Activated CD8-positive, alpha-beta memory T cell treated with anti-CD3 and anti-CD28 coated beads, Interleukin-2, amount 10 ng/mL, durations not matched to agents 7 days and 5 days (primary cell): Measurements from ENCODE around the gene UGT1A8. TPM values are rescaled to one million over a fixed set of nuclear protein-coding genes. Genes with fewer than 3 reads are reported as not detected.
"Not testable (repeated sequence)": the region's sequence is repeated elsewhere in the genome, so short reads cannot be mapped to it uniquely, and the experiment has no call there.

ENCODE experiments used
- ATAC-seq: fragments of 150-1000 bp; cut with Tn5 transposase; one replicate; pipeline ENCODE4 v1.10.0; 2021; ENCODE audit warnings: moderate library complexity
- CTCF ChIA-PET: fragments of 350-600 bp; sonication (Branson Sonifier 250); formaldehyde crosslinking; loops from one replicate; lab custom pipeline; 2021; ENCODE audit warnings: antibody characterized with exemption; lab: Charles Lee
- DNase-seq: peaks from one replicate; pipeline ENCODE4 v3.0.0-alpha.2; 2020
- H3K27ac Mint-ChIP-seq: one replicate; pipeline ENCODE4 v1.8.0; 2021; ENCODE audit warnings: mild to moderate bottlenecking, mixed read lengths
- H3K27me3 Mint-ChIP-seq: one replicate; pipeline ENCODE4 v1.8.0; 2021; ENCODE audit warnings: mixed read lengths
- H3K36me3 Mint-ChIP-seq: one replicate; pipeline ENCODE4 v1.8.0; 2021; ENCODE audit warnings: mild to moderate bottlenecking, mixed read lengths
- H3K4me1 Mint-ChIP-seq: one replicate; pipeline ENCODE4 v1.8.0; 2021; ENCODE audit warnings: mixed read lengths
- H3K4me3 Mint-ChIP-seq: one replicate; pipeline ENCODE4 v1.8.0; 2021; ENCODE audit warnings: mild to moderate bottlenecking, moderate library complexity, mixed read lengths
- H3K9me3 Mint-ChIP-seq: one replicate; pipeline ENCODE4 v1.8.0; 2022; ENCODE audit warnings: low read depth, mixed read lengths
- total RNA-seq, 2 experiments: library from RNA; stranded (reverse); gene quantifications; one replicate each; pipeline ENCODE4 v1.2.3, GENCODE V29; 2021

The UGT1A8 gene
- total RNA-seq, 2 experiments from 2014 or later, result not detected

DNA sequence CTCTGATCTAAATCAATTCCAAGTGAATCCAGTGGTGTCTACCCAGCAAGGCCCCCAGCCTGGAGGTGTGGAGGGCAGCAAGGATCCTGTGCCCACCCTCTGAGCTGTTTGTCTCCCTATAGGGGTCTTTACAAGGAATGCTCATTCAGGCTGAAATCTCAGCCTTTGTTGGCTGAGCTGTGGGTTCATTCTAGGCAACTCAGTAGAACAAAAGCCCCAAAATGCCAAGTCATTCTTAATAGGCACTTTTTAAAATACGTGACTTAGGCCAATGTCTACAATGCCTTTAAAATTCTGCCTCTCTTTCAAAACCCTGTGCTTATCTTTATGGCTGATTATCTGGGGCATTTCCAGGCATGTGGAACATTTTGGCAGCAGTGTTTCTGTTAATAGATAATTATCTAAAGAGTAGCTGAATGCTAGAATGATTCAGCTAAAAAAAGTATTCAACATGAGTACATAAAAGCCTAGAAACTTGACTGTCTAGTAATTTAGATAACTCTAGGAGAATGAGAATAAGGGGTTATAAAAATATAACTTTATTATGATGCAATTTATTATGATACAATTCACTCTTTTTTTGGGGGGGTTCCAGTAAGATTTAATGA, 82.7 kb downstream of the UGT1A8 start:
- H3K27ac Mint-ChIP-seq, result no peak overlapping the region
- H3K27me3 Mint-ChIP-seq, result peaks cover 43% of the 10 kb centered on the region
- DNase-seq (no peak), ATAC-seq (no peak)
- H3K36me3 Mint-ChIP-seq, result no peaks in the 10 kb centered on the region
- H3K4me3 Mint-ChIP-seq, result no peak overlapping the region
- no peaks in the 10 kb centered on the region for H3K9me3 Mint-ChIP-seq
- no peaks in the 10 kb centered on the region for H3K4me1 Mint-ChIP-seq
- CTCF ChIA-PET, result no interaction called here

DNA sequence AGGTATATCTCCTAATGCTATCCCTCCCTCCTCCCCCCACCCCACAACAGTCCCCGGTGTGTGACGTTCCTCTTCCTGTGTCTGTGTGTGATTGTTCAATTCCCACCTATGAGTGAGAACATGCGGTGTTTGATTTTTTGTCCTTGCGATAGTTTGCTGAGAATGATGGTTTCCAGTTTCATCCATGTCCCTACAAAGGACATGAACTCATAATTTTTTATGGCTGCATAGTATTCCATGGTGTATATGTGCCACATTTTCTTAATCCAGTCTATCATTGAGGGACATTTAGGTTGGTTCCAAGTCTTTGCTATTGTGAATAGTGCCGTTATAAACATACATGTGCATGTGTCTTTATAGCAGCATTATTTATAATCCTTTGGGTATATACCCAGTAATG, 83.4 kb downstream of the UGT1A8 start:
- H3K36me3 Mint-ChIP-seq, H3K4me3 Mint-ChIP-seq, H3K27ac Mint-ChIP-seq, CTCF ChIA-PET, DNase-seq, H3K4me1 Mint-ChIP-seq, ATAC-seq, H3K9me3 Mint-ChIP-seq: not testable (repeated sequence)
- H3K27me3 Mint-ChIP-seq, result peaks cover 45% of the 10 kb centered on the region

DNA sequence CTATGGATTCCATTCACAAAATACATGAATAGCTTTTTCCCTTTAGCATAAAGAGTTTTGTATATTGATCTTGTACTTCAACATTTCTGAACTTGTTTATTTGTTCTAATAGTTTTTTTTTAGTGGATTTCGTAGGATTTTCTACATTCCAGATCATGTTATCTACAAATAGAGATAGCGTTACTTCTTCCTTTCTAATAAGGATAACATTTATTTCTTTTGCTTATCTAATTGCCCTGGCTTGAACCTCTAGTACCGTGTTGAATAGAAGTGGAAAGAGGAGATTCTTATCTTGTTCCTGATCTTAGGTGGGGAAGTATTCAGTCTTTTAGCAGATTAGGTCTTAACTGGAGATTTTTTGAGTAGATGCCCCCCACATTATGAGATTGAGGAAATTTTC, 84.8 kb downstream of the UGT1A8 start:
- peaks cover 36% of the 10 kb centered on the region for H3K27me3 Mint-ChIP-seq
- no peaks in the 10 kb centered on the region for H3K4me1 Mint-ChIP-seq
- ATAC-seq, result no peak

DNA sequence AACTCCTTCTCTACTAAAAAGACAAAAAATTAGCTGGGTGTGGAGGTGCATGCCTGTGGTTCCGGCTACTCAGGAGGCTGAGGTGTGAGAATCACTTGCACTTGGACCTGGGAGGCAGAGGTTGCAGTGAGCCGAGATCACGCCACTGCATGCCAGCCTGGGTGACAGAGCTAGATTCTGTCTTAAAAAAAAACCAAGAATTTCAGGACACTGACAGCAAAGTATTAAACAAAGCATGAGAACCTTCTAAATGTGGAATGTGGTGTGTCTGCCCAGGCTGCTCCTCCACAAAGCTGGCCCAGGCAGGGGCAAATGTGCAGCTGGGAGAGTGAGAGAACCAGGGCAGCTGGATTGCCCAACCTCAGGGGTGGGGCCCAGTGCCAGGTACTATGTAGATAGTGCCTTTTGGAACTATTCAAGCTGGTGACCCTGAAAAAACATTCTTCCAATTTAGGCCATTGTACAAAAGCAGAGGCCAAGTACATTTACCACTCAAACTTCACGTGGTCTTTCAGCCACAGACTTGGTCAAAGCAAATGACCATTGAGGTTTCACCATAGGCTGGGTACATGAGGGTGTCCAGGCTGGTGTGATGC, 88.6 kb downstream of the UGT1A8 start:
- CTCF ChIA-PET, result no interaction called here
- no peak overlapping the region for H3K4me3 Mint-ChIP-seq

More for the DNA sequence above, 84.8 kb downstream of the UGT1A8 start:
- Mint-ChIP-seq H3K4me3 (no peak overlapping the region), H3K36me3 (no peaks in the 10 kb centered on the region), H3K27ac (no peak overlapping the region), H3K9me3 (no peaks in the 10 kb centered on the region)
- no peak for DNase-seq
- CTCF ChIA-PET, result no interaction called here

DNA sequence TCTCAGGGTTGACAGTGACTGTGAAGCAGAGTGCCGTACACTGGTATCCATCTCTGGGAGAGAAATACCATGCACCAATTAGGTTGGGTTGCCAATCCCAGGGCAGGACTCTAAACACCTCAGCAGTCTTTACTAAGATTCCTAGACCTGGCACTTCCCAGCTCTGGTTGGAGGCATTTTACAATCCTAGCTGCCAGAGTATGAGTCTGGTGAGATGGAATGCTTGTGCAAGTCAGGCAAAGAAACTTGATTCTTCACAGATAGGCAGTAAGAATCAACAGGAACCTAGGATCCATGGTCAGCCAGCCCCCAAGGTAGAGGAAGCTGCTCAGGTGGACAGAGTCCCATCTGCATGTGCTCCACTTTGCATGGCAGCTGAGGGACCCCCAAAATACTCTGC, 89.3 kb downstream of the UGT1A8 start:
- Mint-ChIP-seq H3K4me1 (no peaks in the 10 kb centered on the region), H3K27ac (no peak overlapping the region), H3K36me3 (no peaks in the 10 kb centered on the region), H3K4me3 (no peak overlapping the region), H3K9me3 (no peaks in the 10 kb centered on the region), H3K27me3 (peaks cover 47% of the 10 kb centered on the region)
- no peak for ATAC-seq
- DNase-seq, result no peak
- CTCF ChIA-PET, result no interaction called here

More for the DNA sequence above, 88.6 kb downstream of the UGT1A8 start:
- peaks cover 47% of the 10 kb centered on the region for H3K27me3 Mint-ChIP-seq
- H3K9me3 Mint-ChIP-seq, result no peaks in the 10 kb centered on the region
- ATAC-seq (no peak), DNase-seq (no peak)
- no peaks in the 10 kb centered on the region for H3K36me3 Mint-ChIP-seq
- H3K4me1 Mint-ChIP-seq, result no peaks in the 10 kb centered on the region
- H3K27ac Mint-ChIP-seq, result no peak overlapping the region

DNA sequence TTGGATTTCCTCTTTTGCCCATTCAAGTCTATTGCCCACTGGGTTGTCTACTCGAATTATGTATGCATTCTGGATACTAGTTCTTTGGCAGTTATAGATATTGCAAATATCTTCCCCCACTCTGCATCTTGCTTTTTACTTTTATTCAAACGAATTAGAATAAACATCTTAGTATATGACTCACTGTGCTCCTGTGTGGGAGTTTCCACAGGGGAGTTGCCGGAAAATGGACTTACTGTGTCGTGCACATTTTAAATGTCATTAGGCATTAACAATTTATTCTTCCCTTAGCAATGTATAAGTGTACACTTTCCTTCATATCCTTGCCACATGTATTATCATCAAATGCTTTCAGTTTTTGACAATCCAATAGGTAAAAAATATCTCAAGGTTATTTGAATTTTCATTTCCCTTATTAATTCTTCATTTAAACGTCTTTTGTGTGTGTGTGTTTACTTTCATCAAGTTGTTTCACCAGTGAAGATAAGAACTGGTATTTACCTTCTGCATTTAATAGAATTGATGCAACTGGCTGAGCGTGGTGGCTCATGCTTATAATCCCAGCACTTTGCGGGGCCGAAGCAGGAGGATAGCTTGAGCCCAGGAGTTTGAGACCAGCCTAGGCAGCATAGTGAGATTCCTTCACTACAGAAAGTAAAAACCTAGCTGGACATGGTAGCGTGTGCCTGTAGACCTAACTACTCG, 90.7 kb downstream of the UGT1A8 start:
- peaks cover 45% of the 10 kb centered on the region for H3K27me3 Mint-ChIP-seq
- no peak for DNase-seq
- no peak overlapping the region for H3K4me3 Mint-ChIP-seq
- H3K4me1 Mint-ChIP-seq, result no peaks in the 10 kb centered on the region
- no peak for ATAC-seq
- no peak overlapping the region for H3K27ac Mint-ChIP-seq
- no peaks in the 10 kb centered on the region for H3K36me3 Mint-ChIP-seq
- CTCF ChIA-PET, result no interaction called here
- no peaks in the 10 kb centered on the region for H3K9me3 Mint-ChIP-seq

DNA sequence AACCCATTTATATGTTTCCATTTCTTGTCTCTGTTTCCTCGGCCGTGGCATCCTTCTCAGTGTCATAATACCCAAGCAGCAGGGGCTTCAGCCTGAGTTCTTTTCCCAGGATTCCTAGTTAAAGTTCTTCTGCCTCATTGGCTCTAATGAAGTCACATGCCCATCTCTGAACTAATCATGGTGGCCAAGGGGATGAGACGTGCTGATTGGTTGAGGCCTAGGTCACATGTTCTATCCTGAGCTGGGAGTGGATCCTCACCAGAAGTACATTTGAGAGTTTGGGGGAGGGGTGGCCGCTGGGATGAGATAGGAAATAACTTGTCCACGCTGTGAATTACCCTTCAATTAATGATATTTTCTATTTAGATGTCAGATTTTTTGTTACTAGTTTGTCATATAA, 91.5 kb downstream of the UGT1A8 start:
- Mint-ChIP-seq H3K4me1 (peaks cover 6% of the 10 kb centered on the region), H3K27ac (no peak overlapping the region), H3K36me3 (no peaks in the 10 kb centered on the region), H3K9me3 (no peaks in the 10 kb centered on the region), H3K27me3 (peaks cover 50% of the 10 kb centered on the region), H3K4me3 (no peak overlapping the region)
- DNase-seq (no peak), ATAC-seq (no peak)
- CTCF ChIA-PET, result no interaction called here

DNA sequence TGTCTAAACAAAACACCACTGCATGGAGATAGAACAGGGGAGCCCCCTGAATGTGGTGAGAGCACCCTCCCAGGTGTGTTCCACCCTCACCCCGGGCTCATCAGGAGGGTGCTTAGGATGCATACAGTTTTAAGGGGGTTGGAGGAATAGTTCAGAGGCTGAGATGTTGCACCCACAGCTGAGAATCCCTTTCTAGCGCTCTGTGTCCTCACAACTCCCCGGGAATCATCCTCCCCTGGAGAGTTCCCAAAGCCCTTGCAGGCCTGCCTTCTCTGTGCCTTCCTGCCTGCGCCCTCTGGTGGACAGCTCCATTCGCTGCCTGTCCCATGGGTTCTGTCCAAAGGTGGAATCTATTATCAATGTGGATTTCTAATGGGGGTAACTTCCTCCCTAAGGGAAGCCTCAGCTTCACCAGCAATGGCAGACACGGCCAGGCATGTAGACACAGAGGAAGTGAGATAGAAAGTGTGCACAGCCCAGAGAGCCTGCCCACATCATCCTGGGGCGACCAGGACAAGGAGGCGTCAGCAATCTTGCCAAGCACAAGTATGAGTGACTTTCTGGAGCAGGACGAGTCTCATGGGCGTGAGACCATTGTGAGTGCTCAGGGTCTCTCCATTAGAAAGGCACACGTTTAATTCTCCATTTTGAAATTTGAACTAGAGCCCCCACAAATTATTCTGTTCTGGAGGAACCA, 94.0 kb downstream of the UGT1A8 start:
- H3K27ac Mint-ChIP-seq, result no peak overlapping the region
- H3K36me3 Mint-ChIP-seq, result no peaks in the 10 kb centered on the region
- ATAC-seq (peak; percentile 78), DNase-seq (peak; percentile 78)
- no peak overlapping the region for H3K4me3 Mint-ChIP-seq
- no peaks in the 10 kb centered on the region for H3K9me3 Mint-ChIP-seq
- H3K27me3 Mint-ChIP-seq, result peaks cover 48% of the 10 kb centered on the region
- CTCF ChIA-PET, result interaction anchor here (0.7 to 1.5 kb wide), 4 partner anchors 10 to 147 kb away, joined by 3 to 5 read pairs (median 4); partner anchors contain the start of gene UGT1A7
- H3K4me1 Mint-ChIP-seq, result peaks cover 13% of the 10 kb centered on the region

DNA sequence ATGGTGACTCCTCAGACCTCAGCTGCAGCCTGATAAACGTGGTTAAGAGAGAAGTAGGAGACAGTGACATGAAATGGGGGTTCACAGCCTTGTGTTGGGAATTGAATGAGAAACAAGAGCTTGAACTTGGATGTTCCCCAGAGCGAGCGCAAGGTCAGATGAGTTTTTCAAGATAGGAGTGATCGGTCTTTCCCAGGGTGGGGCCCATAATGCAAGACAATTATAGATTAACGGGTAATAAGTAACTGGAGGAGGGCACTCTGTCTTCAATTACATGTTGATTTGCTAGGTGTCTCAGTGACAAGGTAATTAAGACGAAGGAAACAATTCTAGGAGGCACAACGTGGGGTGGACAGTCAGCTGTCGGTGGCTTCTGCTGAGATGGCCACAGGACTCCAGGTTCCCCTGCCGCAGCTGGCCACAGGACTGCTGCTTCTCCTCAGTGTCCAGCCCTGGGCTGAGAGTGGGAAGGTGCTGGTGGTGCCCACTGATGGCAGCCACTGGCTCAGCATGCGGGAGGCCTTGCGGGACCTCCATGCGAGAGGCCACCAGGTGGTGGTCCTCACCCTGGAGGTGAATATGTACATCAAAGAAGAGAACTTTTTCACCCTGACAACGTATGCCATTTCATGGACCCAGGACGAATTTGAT, 95.3 kb downstream of the UGT1A8 start, which contains the start of gene UGT1A5:
TSS of gene UGT1A5 (plus strand) at position 297 of the 651 bp plus-strand sequence. CDS start at position 382, 85 bp downstream.
- Mint-ChIP-seq H3K4me1 (peaks cover 13% of the 10 kb centered on the region), H3K4me3 (no peak within 1 kb of the TSS), H3K36me3 (no peaks in the 10 kb centered on the region), H3K9me3 (no peaks in the 10 kb centered on the region), H3K27me3 (peaks cover 45% of the 10 kb centered on the region), H3K27ac (no peak within 1 kb of the TSS)
- DNase-seq (no peak), ATAC-seq (no peak)
- CTCF ChIA-PET, result interaction anchor here (1.3 to 1.5 kb wide), 2 partner anchors 9 to 148 kb away, joined by 4 to 5 read pairs; no protein-coding TSS in a partner anchor

DNA sequence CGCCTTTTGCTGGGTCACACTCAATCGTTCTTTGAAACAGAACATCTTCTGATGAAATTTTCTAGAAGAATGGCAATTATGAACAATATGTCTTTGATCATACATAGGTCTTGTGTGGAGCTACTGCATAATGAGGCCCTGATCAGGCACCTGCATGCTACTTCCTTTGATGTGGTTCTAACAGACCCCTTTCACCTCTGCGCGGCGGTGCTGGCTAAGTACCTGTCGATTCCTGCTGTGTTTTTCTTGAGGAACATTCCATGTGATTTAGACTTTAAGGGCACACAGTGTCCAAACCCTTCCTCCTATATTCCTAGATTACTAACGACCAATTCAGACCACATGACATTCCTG, 95.8 kb downstream of the UGT1A8 start:
- CTCF ChIA-PET, result no interaction called here
- no peaks in the 10 kb centered on the region for H3K36me3 Mint-ChIP-seq
- no peak overlapping the region for H3K4me3 Mint-ChIP-seq
- H3K9me3 Mint-ChIP-seq, result no peaks in the 10 kb centered on the region
- H3K27ac Mint-ChIP-seq, result no peak overlapping the region
- no peak for ATAC-seq
- no peak for DNase-seq
- peaks cover 13% of the 10 kb centered on the region for H3K4me1 Mint-ChIP-seq
- peaks cover 45% of the 10 kb centered on the region for H3K27me3 Mint-ChIP-seq

DNA sequence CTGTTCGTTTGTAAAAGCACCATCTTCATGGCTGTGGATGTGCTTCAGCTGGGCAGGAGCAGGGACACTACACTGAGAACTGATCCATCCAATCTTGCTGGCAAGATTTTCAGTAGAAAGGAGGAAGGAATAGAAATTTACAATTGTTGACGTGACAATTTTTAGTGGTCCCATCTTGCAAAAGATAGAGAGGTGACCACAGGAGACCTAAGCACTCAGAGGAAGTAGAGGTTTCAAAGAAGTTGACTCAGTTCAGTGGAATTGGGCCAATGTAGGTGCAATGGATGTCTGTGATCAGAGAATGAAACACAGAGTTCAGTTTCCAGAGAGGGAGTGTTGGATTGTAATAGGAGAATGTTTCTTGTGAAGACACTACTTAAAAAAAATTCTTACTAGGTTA, 96.7 kb downstream of the UGT1A8 start:
- DNase-seq, result no peak
- Mint-ChIP-seq H3K36me3 (no peaks in the 10 kb centered on the region), H3K9me3 (no peaks in the 10 kb centered on the region), H3K27ac (no peak overlapping the region), H3K4me3 (no peak overlapping the region), H3K27me3 (peaks cover 45% of the 10 kb centered on the region), H3K4me1 (peaks cover 13% of the 10 kb centered on the region)
- CTCF ChIA-PET, result no interaction called here
- peak; percentile 55 for ATAC-seq

DNA sequence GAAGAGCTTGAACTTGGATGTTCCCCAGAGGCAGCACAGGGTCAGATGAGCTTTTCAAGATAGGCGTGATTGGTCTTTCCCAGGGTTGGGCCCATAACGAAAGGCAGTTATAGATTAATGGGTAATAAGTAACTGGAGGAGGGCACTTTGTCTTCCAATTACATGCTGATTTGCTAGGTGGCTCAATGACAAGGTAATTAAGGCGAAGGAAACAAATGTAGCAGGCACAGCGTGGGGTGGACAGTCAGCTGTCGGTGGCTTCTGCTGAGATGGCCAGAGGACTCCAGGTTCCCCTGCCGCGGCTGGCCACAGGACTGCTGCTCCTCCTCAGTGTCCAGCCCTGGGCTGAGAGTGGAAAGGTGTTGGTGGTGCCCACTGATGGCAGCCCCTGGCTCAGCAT, 101.1 kb downstream of the UGT1A8 start, which contains the start of gene UGT1A4:
TSS of gene UGT1A4 (plus strand) at position 185 of the 400 bp plus-strand sequence. CDS start at position 270, 85 bp downstream.
- DNase-seq, result no peak
- Mint-ChIP-seq H3K9me3 (no peaks in the 10 kb centered on the region), H3K27me3 (peaks cover 37% of the 10 kb centered on the region), H3K4me1 (peaks cover 11% of the 10 kb centered on the region), H3K27ac (no peak within 1 kb of the TSS), H3K36me3 (no peaks in the 10 kb centered on the region), H3K4me3 (no peak within 1 kb of the TSS)
- CTCF ChIA-PET, result no interaction called here
- ATAC-seq, result no peak
